GM21423 (cell line): ENCODE data around the gene SLC27A1.
"Not testable (repeated sequence)": the region's sequence is repeated elsewhere in the genome, so short reads cannot be mapped to it uniquely, and the experiment has no call there.

Experiments
- ATAC-seq: cut with Tn5 transposase; IDR thresholded peaks from one replicate; pipeline ENCODE4 v1.9.1; 2021; ENCODE audit warnings: mild to moderate bottlenecking, moderate library complexity; ENCODE audit not compliant: unreplicated experiment

SLC27A1 gene

GRCh38 chr19:17536955-17537354 is 66.6 kb downstream of the SLC27A1 start:
- ATAC-seq, result no peak

GRCh38 chr19:17538684-17539237 is 68.4 kb downstream of the SLC27A1 start:
- no peak for ATAC-seq

GRCh38 chr19:17539238-17540117 is 69.2 kb downstream of the SLC27A1 start:
- peak; percentile 76 for ATAC-seq

- ATAC-seq, result no peak
Measured at GRCh38 chr19:17540174-17540573, 69.8 kb downstream of the SLC27A1 start.

- ATAC-seq, result no peak
Measured at GRCh38 chr19:17541184-17541759, 70.9 kb downstream of the SLC27A1 start.

GRCh38 chr19:17542042-17542441 is 71.7 kb downstream of the SLC27A1 start:
- ATAC-seq, result no peak

GRCh38 chr19:17542793-17543582 is 72.7 kb downstream of the SLC27A1 start:
- no peak for ATAC-seq

- no peak for ATAC-seq
Measured at GRCh38 chr19:17543986-17544385, 73.7 kb downstream of the SLC27A1 start.

- ATAC-seq, result no peak
Measured at GRCh38 chr19:17544418-17544817, 74.1 kb downstream of the SLC27A1 start.

- ATAC-seq, result no peak
Measured at GRCh38 chr19:17548145-17548544, 77.8 kb downstream of the SLC27A1 start.

- ATAC-seq, result no peak
Measured at GRCh38 chr19:17549085-17549740, 78.9 kb downstream of the SLC27A1 start.

- ATAC-seq, result no peak
Measured at GRCh38 chr19:17550076-17550667, 79.8 kb downstream of the SLC27A1 start.

- ATAC-seq, result not testable (repeated sequence)
Measured at GRCh38 chr19:17552735-17553134, 82.4 kb downstream of the SLC27A1 start.

GRCh38 chr19:17553256-17553655 is 82.9 kb downstream of the SLC27A1 start:
- no peak for ATAC-seq

GRCh38 chr19:17554968-17555479 is 84.7 kb downstream of the SLC27A1 start:
- no peak for ATAC-seq

- peak; percentile 93 for ATAC-seq
Measured at GRCh38 chr19:17555480-17555928, 85.2 kb downstream of the SLC27A1 start, which contains the start of gene COLGALT1. Gene COLGALT1 (plus strand): TSS chr19:17555649. CDS start chr19:17555714, 65 bp downstream.
